Cardiac muscle cell (in vitro differentiated cells and primary cell): Measurements from ENCODE around the gene AKR1E2. TPM values are rescaled to one million over a fixed set of nuclear protein-coding genes. Genes with fewer than 3 reads are reported as not detected.

Source experiments
- DNase-seq, 2 donors: peaks; one replicate each; pipeline versions ENCODE4 v3.0.0 to v3.0.0-alpha.2; 2010 to 2017; ENCODE audit warnings: low read depth in 1 of 2, low spot score in 1 of 2
- H3K27ac ChIP-seq: fragments of 200-600 bp; sonication (generic); 2 replicates; pipeline ENCODE4 v1.5.1; 2016
- H3K27me3 ChIP-seq: fragments of 200-600 bp; sonication (generic); 2 replicates; pipeline ENCODE4 v1.6.0; 2016; ENCODE audit warnings: control low read depth
- H3K36me3 ChIP-seq: fragments of 200-600 bp; sonication (generic); 2 replicates; pipeline ENCODE4 v1.5.1; 2016; ENCODE audit warnings: control low read depth
- H3K4me1 ChIP-seq: fragments of 200-600 bp; sonication (generic); 2 replicates; pipeline ENCODE4 v1.8.1; 2017; ENCODE audit warnings: low read depth, mild to moderate bottlenecking, mixed run types
- H3K4me3 ChIP-seq: fragments of 200-600 bp; sonication (generic); 2 replicates; pipeline ENCODE4 v1.5.1; 2016; ENCODE audit warnings: mild to moderate bottlenecking
- H3K9me3 ChIP-seq: fragments of 200-600 bp; sonication (generic); 2 replicates; pipeline ENCODE4 v1.5.1; 2017; ENCODE audit warnings: low read depth, mild to moderate bottlenecking, control low read depth
- CTCF ChIP-seq: IDR thresholded peaks from 2 replicates; pipeline ENCODE4 v1.5.1; 2012; ENCODE audit warnings: low read depth, mild to moderate bottlenecking, low read length
- polyA plus RNA-seq: library from polyadenylated mRNA; unstranded; fragments of >200 nt; fragmentation: Nextera tagmentation; extraction: Ambion mirVana; gene quantifications from 2 replicates; pipeline ENCODE4 v1.2.1, GENCODE V29; 2016
- total RNA-seq: library from RNA; depleted of rRNA; stranded (reverse); fragments of >200 nt; gene quantifications from 2 replicates; pipeline ENCODE4 v1.2.3, GENCODE V29; 2016

The AKR1E2 gene
- total and polyA plus RNA-seq, 2 experiments from 2014 or later, result 0.68 to 6.6 TPM

GRCh38 chr10:4889959-4890358 is 64.0 kb downstream of the AKR1E2 start:
- Histone ChIP-seq H3K9me3 (no peaks in the 10 kb centered on the region), H3K36me3 (no peaks in the 10 kb centered on the region), H3K27me3 (no peaks in the 10 kb centered on the region), H3K4me1 (peaks cover 9% of the 10 kb centered on the region), H3K4me3 (no peak overlapping the region), H3K27ac (no peak overlapping the region)
- DNase-seq, result no peak
- no peak for TF ChIP-seq CTCF

GRCh38 chr10:4892681-4893080 is 66.7 kb downstream of the AKR1E2 start:
- no peak for TF ChIP-seq CTCF
- Histone ChIP-seq H3K9me3 (no peaks in the 10 kb centered on the region), H3K36me3 (no peaks in the 10 kb centered on the region), H3K4me3 (no peak overlapping the region), H3K27ac (no peak overlapping the region), H3K4me1 (peaks cover 9% of the 10 kb centered on the region), H3K27me3 (no peaks in the 10 kb centered on the region)
- DNase-seq, result peak in 1 of 2 donors; percentile 14

GRCh38 chr10:4894335-4894734 is 68.3 kb downstream of the AKR1E2 start:
- Histone ChIP-seq H3K27me3 (no peaks in the 10 kb centered on the region), H3K4me3 (no peak overlapping the region), H3K36me3 (no peaks in the 10 kb centered on the region), H3K4me1 (peaks cover 9% of the 10 kb centered on the region), H3K27ac (no peak overlapping the region), H3K9me3 (no peaks in the 10 kb centered on the region)
- TF ChIP-seq CTCF, result no peak
- no peak for DNase-seq

Other genes with a start within 250 kb of the AKR1E2 start
- 5.5 and 22.5 TPM in 2 replicates for gene AKR1C1, start 137.2 kb downstream of the AKR1E2 start, total RNA-seq
- 16.2 and 45.1 TPM in 2 replicates for gene AKR1C1, start 137.2 kb downstream of the AKR1E2 start, polyA plus RNA-seq
- gene AKR1C2, start 177.7 kb downstream of the AKR1E2 start, total RNA-seq, result 0.39 and 1.0 TPM in 2 replicates
- gene AKR1C2, start 177.7 kb downstream of the AKR1E2 start, polyA plus RNA-seq, result 4.7 and 7.1 TPM in 2 replicates